GM21619 (cell line): Measurements from ENCODE around the gene PDZRN3.

Experiments used
- ATAC-seq: cut with Tn5 transposase; IDR thresholded peaks from one replicate; pipeline ENCODE4 v1.9.1; 2021; ENCODE audit not compliant: unreplicated experiment

PDZRN3 gene

DNA sequence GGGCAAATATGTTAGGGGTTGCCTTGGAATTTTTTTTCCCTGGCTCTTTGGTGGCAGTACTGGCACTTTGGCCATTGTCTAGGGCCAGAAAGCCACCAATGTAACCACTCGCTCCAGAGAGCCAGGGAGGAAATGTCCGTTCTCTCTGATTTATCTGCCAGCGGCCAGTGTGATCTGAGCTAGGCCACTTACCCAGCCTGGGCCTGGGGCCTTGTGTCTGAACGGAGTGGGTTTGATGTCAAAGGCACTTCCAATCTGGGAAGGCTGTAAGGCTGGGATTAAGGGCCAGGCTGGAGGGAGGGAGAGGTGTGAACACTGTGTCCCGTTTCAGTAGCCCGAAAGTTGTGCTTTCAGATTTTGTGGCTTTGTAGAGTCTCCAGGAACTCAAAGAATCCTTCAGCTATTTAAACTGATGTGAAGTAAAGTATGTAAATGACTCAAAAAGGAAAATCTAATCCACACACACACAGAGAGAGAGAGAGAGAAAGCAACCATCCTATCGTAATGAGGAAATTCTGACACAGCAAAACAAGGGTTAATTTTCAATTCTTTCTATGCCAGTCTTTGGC lies 271.0 kb downstream of the PDZRN3 start:
- no peak for ATAC-seq

DNA sequence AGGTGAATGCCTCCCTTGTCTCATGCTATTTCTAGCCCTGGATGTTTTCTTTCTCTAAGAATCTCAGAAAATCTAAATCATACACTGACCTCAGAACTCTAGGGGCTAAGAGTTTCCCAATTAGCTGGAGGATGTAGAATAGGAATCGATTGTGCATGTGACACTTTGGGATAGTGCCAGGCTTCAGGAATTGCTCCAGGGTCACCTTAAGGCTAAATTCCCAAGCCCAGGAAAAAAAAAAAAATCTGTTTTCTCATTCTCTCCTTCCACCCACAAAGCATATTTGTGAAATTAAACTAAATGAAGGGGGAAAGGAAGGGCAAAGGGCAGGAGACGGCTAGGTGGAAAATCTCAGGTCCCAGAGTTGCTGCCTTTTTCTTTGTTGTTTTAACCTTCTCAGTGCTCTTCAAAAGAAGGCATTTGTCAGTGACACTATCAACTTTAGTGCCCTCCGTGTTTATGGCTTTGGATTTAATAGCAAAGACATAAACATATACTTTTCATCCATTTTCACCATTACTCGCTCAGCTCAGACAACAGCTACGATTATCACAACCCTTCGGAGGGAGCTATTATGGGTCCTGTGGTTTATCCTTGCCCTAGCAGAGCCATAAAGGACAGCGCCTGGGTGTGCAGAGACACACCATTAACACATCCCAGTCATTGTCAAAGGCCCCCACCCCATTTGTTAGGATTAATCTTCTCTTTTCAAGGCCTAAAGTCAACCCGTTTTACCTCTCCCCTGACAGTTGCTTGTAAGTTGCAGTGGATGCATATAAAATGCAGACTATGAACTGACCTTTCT lies 271.7 kb downstream of the PDZRN3 start:
- ATAC-seq, result no peak

DNA sequence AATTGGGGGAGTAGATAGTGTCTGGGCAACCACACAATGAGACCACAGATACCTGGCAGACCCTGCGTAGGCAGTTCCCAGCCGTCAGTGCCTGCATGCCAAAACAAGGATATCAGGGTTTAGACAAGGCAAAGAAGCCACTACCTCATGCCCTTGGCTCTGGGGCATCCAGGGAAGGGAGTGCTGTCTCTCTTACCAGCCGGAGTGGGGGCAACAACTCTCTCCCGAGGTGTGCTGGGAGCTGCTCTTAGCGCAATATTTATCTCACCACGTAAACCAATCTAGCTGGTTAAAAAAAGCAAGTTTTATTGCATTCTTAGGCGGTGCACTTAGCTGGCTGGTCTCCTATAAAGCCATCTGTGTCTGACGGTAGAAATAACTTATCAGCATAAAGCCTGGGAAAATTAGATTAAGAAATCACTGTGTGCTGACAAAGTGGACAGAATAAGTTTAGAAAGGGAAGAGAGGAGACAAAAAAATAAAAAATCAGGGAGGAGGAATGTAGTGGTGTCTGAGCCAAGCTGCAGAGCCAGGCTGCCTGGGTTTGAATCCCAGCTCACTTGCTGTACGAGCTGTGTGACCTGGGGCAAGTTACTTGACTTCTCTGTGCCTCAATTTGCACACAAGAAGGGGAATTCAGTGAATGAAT lies 273.2 kb downstream of the PDZRN3 start:
- ATAC-seq, result no peak

DNA sequence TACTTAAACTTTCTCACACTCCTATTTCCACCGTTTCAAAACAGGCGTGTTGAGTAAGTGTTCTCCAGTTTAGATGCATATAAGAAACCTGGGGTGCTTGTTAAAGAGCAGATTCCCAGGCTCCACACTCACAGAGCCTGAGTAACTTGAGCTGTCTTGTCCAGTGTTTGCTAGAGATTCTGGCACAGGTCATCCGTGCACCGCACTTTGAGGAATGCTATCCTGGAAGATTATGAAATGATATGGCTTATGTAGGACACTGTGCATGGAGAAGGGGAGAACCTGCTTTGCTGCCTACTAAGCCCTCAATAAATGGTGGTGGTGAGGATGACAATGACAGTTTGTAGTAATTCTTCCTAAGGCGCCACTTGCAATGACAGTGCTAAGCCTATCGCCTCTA lies 273.7 kb downstream of the PDZRN3 start:
- ATAC-seq, result no peak

DNA sequence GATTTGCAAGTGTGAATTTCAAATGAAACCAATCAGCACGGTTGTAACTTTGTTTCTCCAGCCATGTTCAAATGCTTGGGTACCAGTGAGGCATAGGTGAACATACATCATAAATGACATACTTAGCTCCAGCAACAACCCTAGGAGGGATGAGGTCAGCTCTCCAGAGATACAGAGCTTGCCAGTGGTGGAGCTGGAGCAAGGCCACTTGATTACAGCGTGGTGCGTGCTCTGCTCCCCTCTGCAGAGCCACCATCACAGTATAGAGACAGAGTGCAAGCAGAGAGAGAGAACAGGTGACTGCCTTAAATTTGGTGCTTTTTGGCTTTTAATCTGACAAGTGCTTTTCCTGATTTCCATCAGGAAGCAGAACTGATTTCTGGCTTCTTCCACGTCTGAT lies 275.1 kb downstream of the PDZRN3 start:
- ATAC-seq, result no peak

DNA sequence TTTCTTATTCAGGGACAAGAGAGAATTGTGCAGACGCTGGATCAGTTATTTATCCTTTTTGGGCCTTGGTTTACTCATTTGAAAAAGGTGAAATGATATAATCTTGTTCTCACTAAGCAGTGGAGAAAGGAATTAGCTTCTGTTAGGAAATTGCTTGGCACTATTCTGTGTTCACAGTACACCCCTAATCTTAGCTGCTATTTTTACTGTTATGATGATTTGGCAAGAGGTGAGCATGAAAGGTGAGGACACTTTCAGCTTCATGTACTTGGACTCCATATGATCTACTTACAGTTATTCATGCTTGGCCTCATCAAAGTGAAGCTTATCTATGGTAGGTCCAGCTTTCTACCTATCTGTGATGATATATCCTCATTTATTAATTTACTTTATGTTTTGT lies 282.7 kb downstream of the PDZRN3 start:
- no peak for ATAC-seq

DNA sequence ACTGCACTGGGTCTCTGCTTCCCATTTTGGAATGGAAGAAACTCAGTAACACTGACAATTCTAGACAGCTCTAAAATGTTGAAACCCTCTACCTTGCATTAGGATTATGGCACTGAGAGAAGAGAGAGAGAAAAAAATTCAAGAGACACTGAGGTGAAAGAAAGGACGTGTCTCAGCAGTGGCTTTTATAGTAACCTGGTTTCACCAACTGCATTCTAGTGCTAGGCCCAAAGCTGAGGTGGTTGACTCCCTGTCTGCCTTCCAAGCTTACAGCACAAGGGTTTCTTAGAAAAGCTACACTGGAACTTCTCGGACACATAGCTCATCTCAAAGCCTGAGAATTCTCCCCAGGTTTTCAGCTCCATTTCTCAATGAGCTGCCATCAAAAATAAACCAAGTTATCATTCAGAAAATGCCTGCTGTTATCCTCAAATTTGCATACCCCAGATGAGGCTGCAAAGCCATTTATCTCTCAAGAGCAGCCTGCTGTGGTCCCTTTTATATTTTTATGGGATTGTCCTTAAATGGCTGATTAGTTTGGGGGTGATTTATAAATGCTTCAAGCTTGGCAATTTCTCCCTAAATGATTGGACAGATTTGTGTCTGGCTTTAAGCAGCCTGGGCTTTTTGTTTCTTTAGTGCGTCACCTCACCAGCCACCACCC lies 283.3 kb downstream of the PDZRN3 start:
- no peak for ATAC-seq

DNA sequence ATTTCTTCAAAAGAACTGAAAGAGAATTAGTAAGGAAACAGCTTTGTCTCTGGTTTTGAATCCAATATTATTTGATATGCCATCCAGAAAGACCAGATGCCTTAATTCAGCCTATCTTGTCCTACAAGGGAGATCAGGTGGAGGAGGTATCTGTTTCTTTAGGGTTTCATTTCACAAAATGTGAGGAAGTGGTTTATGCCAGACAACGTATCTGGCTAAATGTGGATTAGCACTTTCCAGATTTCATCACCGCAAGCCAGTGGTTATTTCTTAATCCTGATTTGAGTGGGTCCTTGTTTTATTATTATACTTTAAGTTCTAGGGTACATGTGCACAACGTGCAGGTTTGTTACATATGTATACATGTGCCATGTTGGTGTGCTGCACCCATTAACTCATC lies 292.2 kb downstream of the PDZRN3 start:
- no peak for ATAC-seq
